Subcutaneous abdominal adipose tissue (tissue), 5 donors: Measurements from ENCODE around the gene CLASP1.
"Not testable (repeated sequence)": the region's sequence is repeated elsewhere in the genome, so short reads cannot be mapped to it uniquely, and the experiment has no call there.

Source experiments
- H3K27ac ChIP-seq: one replicate; pipeline ENCODE4 v1.7.0; 2013; ENCODE audit warnings: low read depth, mild to moderate bottlenecking, inconsistent platforms, low read length, moderate library complexity
- H3K27me3 ChIP-seq, 5 donors: one replicate each; pipeline ENCODE4 v1.7.0; 2013; ENCODE audit warnings: low read length in 5 of 5, inconsistent platforms in 1 of 5; ENCODE audit not compliant: control insufficient read depth in 5 of 5, insufficient read depth in 4 of 5
- H3K36me3 ChIP-seq, 5 donors: one replicate each; pipeline ENCODE4 v1.7.0; 2013; ENCODE audit warnings: low read length in 5 of 5; ENCODE audit not compliant: control insufficient read depth in 5 of 5, insufficient read depth in 5 of 5
- H3K4me1 ChIP-seq, 5 donors: one replicate each; pipeline ENCODE4 v1.7.0; 2013; ENCODE audit warnings: low read length in 5 of 5, mild to moderate bottlenecking in 3 of 5, moderate library complexity in 1 of 5; ENCODE audit not compliant: control insufficient read depth in 5 of 5, insufficient read depth in 5 of 5
- H3K4me3 ChIP-seq, 5 donors: one replicate each; pipeline ENCODE4 v1.7.0; 2013; ENCODE audit warnings: low read length in 5 of 5, low read depth in 1 of 5
- H3K9ac ChIP-seq, 5 donors: one replicate each; pipeline ENCODE4 v1.7.0; 2013; ENCODE audit warnings: low read length in 5 of 5, mild to moderate bottlenecking in 4 of 5, moderate library complexity in 3 of 5
- H3K9me3 ChIP-seq, 5 donors: one replicate each; pipeline ENCODE4 v1.7.0; 2013; ENCODE audit warnings: low read length in 5 of 5; ENCODE audit not compliant: control insufficient read depth in 5 of 5
- donor health status: healthy.
- donor health status: healthy.
- donor health status: healthy.
- donor health status: healthy.
- donor health status: healthy.

Gene CLASP1

GRCh38 chr2:121649149-121649595 is at the start of gene CLASP1:
TSS of gene CLASP1 (minus strand) at chr2:121649462. CDS start at chr2:121605895, 43,567 bp downstream.
- no peaks in the 10 kb centered on the region for H3K27me3 ChIP-seq
- H3K9ac ChIP-seq, result peak within 1 kb of the TSS; percentile 85 to 99 (median 95)
- peak within 1 kb of the TSS; percentile 94 for H3K27ac ChIP-seq
- peaks cover 0 to 4% (median 0%) of the 10 kb centered on the region in 5 donors for H3K36me3 ChIP-seq
- peak within 1 kb of the TSS; percentile 77 to 96 (median 93) for H3K4me3 ChIP-seq
- H3K4me1 ChIP-seq, result peaks cover 0 to 44% (median 31%) of the 10 kb centered on the region in 5 donors
- H3K9me3 ChIP-seq, result no peaks in the 10 kb centered on the region

GRCh38 chr2:121698318-121698930 is 49.2 kb upstream of the CLASP1 start:
- Histone ChIP-seq H3K27me3 (peaks cover 0 to 5% (median 0%) of the 10 kb centered on the region in 5 donors), H3K36me3 (no peaks in the 10 kb centered on the region), H3K9ac (no peak overlapping the region), H3K9me3 (no peaks in the 10 kb centered on the region), H3K27ac (no peak overlapping the region), H3K4me1 (peaks cover 0 to 28% (median 22%) of the 10 kb centered on the region in 5 donors), H3K4me3 (no peak overlapping the region)

- H3K27me3 ChIP-seq, result peaks cover 0 to 5% (median 0%) of the 10 kb centered on the region in 5 donors
- no peak overlapping the region for H3K4me3 ChIP-seq
- no peaks in the 10 kb centered on the region for H3K36me3 ChIP-seq
- no peak overlapping the region for H3K9ac ChIP-seq
- peaks cover 0 to 28% (median 22%) of the 10 kb centered on the region in 5 donors for H3K4me1 ChIP-seq
- no peaks in the 10 kb centered on the region for H3K9me3 ChIP-seq
- no peak overlapping the region for H3K27ac ChIP-seq
These were observed 47.9 kb upstream of the CLASP1 start for GRCh38 chr2:121697108-121697631.

- H3K9me3 ChIP-seq, result no peaks in the 10 kb centered on the region
- H3K4me1 ChIP-seq, result peaks cover 0 to 28% (median 22%) of the 10 kb centered on the region in 5 donors
- H3K27ac ChIP-seq, result no peak overlapping the region
These were observed 47.2 kb upstream of the CLASP1 start for GRCh38 chr2:121696410-121696930.

GRCh38 chr2:121695171-121695451 is 45.8 kb upstream of the CLASP1 start:
- Histone ChIP-seq H3K9ac (no peak overlapping the region), H3K36me3 (no peaks in the 10 kb centered on the region), H3K4me1 (peaks cover 0 to 27% (median 22%) of the 10 kb centered on the region in 5 donors), H3K27ac (no peak overlapping the region), H3K4me3 (no peak overlapping the region), H3K27me3 (peaks cover 0 to 5% (median 0%) of the 10 kb centered on the region in 5 donors), H3K9me3 (no peaks in the 10 kb centered on the region)

More at GRCh38 chr2:121696410-121696930, 47.2 kb upstream of the CLASP1 start:
- peaks cover 0 to 5% (median 0%) of the 10 kb centered on the region in 5 donors for H3K27me3 ChIP-seq
- H3K9ac ChIP-seq, result no peak overlapping the region
- no peaks in the 10 kb centered on the region for H3K36me3 ChIP-seq
- no peak overlapping the region for H3K4me3 ChIP-seq

GRCh38 chr2:121694398-121695170 is 45.3 kb upstream of the CLASP1 start:
- Histone ChIP-seq H3K9ac (no peak overlapping the region), H3K4me3 (no peak overlapping the region), H3K9me3 (no peaks in the 10 kb centered on the region), H3K27me3 (peaks cover 0 to under 1% (median 0%) of the 10 kb centered on the region in 5 donors), H3K4me1 (peaks cover 0 to 27% (median 22%) of the 10 kb centered on the region in 5 donors), H3K27ac (no peak overlapping the region), H3K36me3 (no peaks in the 10 kb centered on the region)

- not testable (repeated sequence) for H3K27me3 ChIP-seq, H3K4me3 ChIP-seq, H3K9ac ChIP-seq, H3K9me3 ChIP-seq, H3K27ac ChIP-seq, H3K36me3 ChIP-seq
- peaks cover 0 to 14% (median 11%) of the 10 kb centered on the region in 5 donors for H3K4me1 ChIP-seq
These were observed 41.3 kb upstream of the CLASP1 start for GRCh38 chr2:121690572-121690971.

- no peak overlapping the region for H3K9ac ChIP-seq
These were observed 40.8 kb upstream of the CLASP1 start for GRCh38 chr2:121690095-121690494.

GRCh38 chr2:121689356-121689755 is 40.1 kb upstream of the CLASP1 start:
- H3K4me3 ChIP-seq, result no peak overlapping the region
- no peak overlapping the region for H3K9ac ChIP-seq
- no peaks in the 10 kb centered on the region for H3K27me3 ChIP-seq
- no peaks in the 10 kb centered on the region for H3K9me3 ChIP-seq
- no peak overlapping the region for H3K27ac ChIP-seq
- H3K36me3 ChIP-seq, result no peaks in the 10 kb centered on the region
- H3K4me1 ChIP-seq, result peaks cover 0 to 10% (median 5%) of the 10 kb centered on the region in 5 donors

More at GRCh38 chr2:121690095-121690494, 40.8 kb upstream of the CLASP1 start:
- Histone ChIP-seq H3K4me1 (peaks cover 0 to 13% (median 10%) of the 10 kb centered on the region in 5 donors), H3K27ac (no peak overlapping the region), H3K27me3 (no peaks in the 10 kb centered on the region), H3K9me3 (no peaks in the 10 kb centered on the region), H3K4me3 (no peak overlapping the region), H3K36me3 (no peaks in the 10 kb centered on the region)

GRCh38 chr2:121688820-121689219 is 39.6 kb upstream of the CLASP1 start:
- Histone ChIP-seq H3K9ac (no peak overlapping the region), H3K27me3 (no peaks in the 10 kb centered on the region), H3K4me3 (no peak overlapping the region), H3K27ac (no peak overlapping the region), H3K36me3 (no peaks in the 10 kb centered on the region), H3K4me1 (peaks cover 0 to 10% (median 5%) of the 10 kb centered on the region in 5 donors), H3K9me3 (peaks cover 0 to 2% (median 2%) of the 10 kb centered on the region in 5 donors)
